HCT116 (cell line): ENCODE data around the gene DNAJB7. TPM values are rescaled to one million over a fixed set of nuclear protein-coding genes. Genes with fewer than 3 reads are reported as not detected.

ENCODE experiments used
- ATAC-seq: fragments of 200-7000 bp; cut with Tn5 transposase; 2 replicates; pipeline ENCODE4 v1.9.1; 2020; ENCODE audit warnings: mild to moderate bottlenecking, moderate library complexity
- BruUV-seq: library from RNA; stranded (reverse); fragments of 400-500 nt; replicated peaks from 2 replicates; lab custom pipeline; 2021; lab: Mats Ljungman, UMichigan
- CTCF ChIA-PET: fragments of 300-600 bp; sonication (Branson Sonifier 250); formaldehyde crosslinking; loops from one replicate; lab custom pipeline; 2021; ENCODE audit warnings: antibody characterized with exemption; lab: Charles Lee
- POLR2A ChIA-PET: fragments of 300-600, 350-600 bp; sonication (Branson Sonifier 250); formaldehyde crosslinking; loops from one replicate; lab custom pipeline; 2021; ENCODE audit warnings: antibody characterized with exemption; lab: Charles Lee
- RAD21 ChIA-PET, 2 experiments: fragments of 300-600 bp; sonication (Branson Sonifier 250); formaldehyde crosslinking; loops; one replicate each; lab custom pipeline; 2023; ENCODE audit warnings: low total read pairs in 2 of 2; ENCODE audit not compliant: uncharacterized antibody in 2 of 2, unreplicated experiment in 2 of 2, low non-redundant PET in 1 of 2; lab: Charles Lee
- DNase-seq: peaks from one replicate; pipeline ENCODE4 v3.0.0-alpha.2; 2010; ENCODE audit warnings: low read depth, low spot score
- H2AFZ ChIP-seq: fragments of 200-600 bp; shearing (Covaris generic), sonication (generic); 2 replicates; pipeline ENCODE4 v1.6.1; 2017; ENCODE audit warnings: low read depth, mixed run types, mixed read lengths, antibody characterized with exemption, low read length; ENCODE audit not compliant: poor library complexity, severe bottlenecking
- H3K27ac ChIP-seq: 2 replicates; pipeline ENCODE4 v1.5.1; 2012; ENCODE audit warnings: low read depth, low read length
- H3K27me3 ChIP-seq: fragments of 200-600 bp; sonication (generic); 2 replicates; pipeline ENCODE4 v1.6.1; 2016; ENCODE audit warnings: mixed run types, low read length, mixed read lengths; ENCODE audit not compliant: insufficient read depth
- H3K36me3 ChIP-seq, 2 experiments: fragments of 200-500 bp in 1 of 2; fragments of 200-600 bp in 1 of 2; sonication (Bioruptor generic) in 1 of 2; sonication (generic) in 1 of 2; 2 replicates each; pipeline versions ENCODE4 v1.5.1 to v1.6.1; 2014 to 2016; ENCODE audit warnings: low read length in 2 of 2, inconsistent platforms in 1 of 2, mixed read lengths in 1 of 2, mixed run types in 1 of 2; ENCODE audit not compliant: insufficient read depth in 2 of 2, control insufficient read depth in 1 of 2
- H3K4me1 ChIP-seq, 2 experiments: fragments of 200-600 bp in 1 of 2; sonication (generic) in 1 of 2; 2 replicates each; pipeline versions ENCODE4 v1.5.1 to v1.6.1; 2012 to 2017; ENCODE audit warnings: low read length in 2 of 2, inconsistent platforms in 1 of 2, mild to moderate bottlenecking in 1 of 2, mixed read lengths in 1 of 2, mixed run types in 1 of 2, moderate library complexity in 1 of 2; ENCODE audit not compliant: insufficient read depth in 2 of 2, control insufficient read depth in 1 of 2
- H3K4me2 ChIP-seq: fragments of 200-600 bp; sonication (generic); 2 replicates; pipeline ENCODE4 v1.6.1; 2017; ENCODE audit warnings: mixed run types, low read length, mixed read lengths
- H3K4me3 ChIP-seq, 2 experiments: fragments of 200-600 bp in 1 of 2; sonication (generic) in 1 of 2; replicated peaks in 1 of 2; 2 replicates each; pipeline ENCODE4 v1.5.1; 2011 to 2016; ENCODE audit warnings: low read length in 2 of 2, control low read depth in 1 of 2, low read depth in 1 of 2, mild to moderate bottlenecking in 1 of 2, mixed read lengths in 1 of 2, mixed run types in 1 of 2
- H3K79me2 ChIP-seq: fragments of 200-600 bp; sonication (generic); 2 replicates; pipeline ENCODE4 v1.6.1; 2017; ENCODE audit warnings: mild to moderate bottlenecking, mixed run types, low read length, moderate library complexity, mixed read lengths; ENCODE audit not compliant: insufficient read depth
- H3K9ac ChIP-seq: fragments of 200-600 bp; sonication (generic); 2 replicates; pipeline ENCODE4 v1.6.1; 2016; ENCODE audit warnings: low read length, mixed read lengths
- H3K9me2 ChIP-seq: fragments of 200-600 bp; sonication (generic), shearing (Covaris generic); 2 replicates; pipeline ENCODE4 v1.6.1; 2017; ENCODE audit warnings: mixed run types, mild to moderate bottlenecking, moderate library complexity; ENCODE audit not compliant: insufficient read depth
- H3K9me3 ChIP-seq, 2 experiments: fragments of 200-500 bp in 1 of 2; fragments of 200-600 bp in 1 of 2; sonication (Bioruptor generic) in 1 of 2; sonication (generic) in 1 of 2; 2 replicates each; pipeline ENCODE4 v1.6.1; 2014 to 2017; ENCODE audit warnings: low read length in 2 of 2, mixed read lengths in 2 of 2, inconsistent platforms in 1 of 2, low read depth in 1 of 2, mild to moderate bottlenecking in 1 of 2, mixed run types in 1 of 2, moderate library complexity in 1 of 2; ENCODE audit not compliant: control insufficient read depth in 1 of 2, insufficient read depth in 1 of 2
- H4K20me1 ChIP-seq: fragments of 200-600 bp; sonication (generic), shearing (Covaris generic); 2 replicates; pipeline ENCODE4 v1.6.1; 2017; ENCODE audit warnings: mixed run types, mild to moderate bottlenecking, moderate library complexity; ENCODE audit not compliant: insufficient read depth
- ATF3 ChIP-seq: IDR thresholded peaks from 2 replicates; pipeline ENCODE4 v1.6.1; 2012
- JUND ChIP-seq: IDR thresholded peaks from 2 replicates; pipeline ENCODE4 v1.6.1; 2012
- REST ChIP-seq: IDR thresholded peaks from 2 replicates; pipeline ENCODE4 v1.6.1; 2012; ENCODE audit warnings: low read depth
- SIN3A ChIP-seq: IDR thresholded peaks from 2 replicates; pipeline ENCODE4 v1.6.1; 2012; ENCODE audit warnings: low read depth
- SP1 ChIP-seq: IDR thresholded peaks from 2 replicates; pipeline ENCODE4 v1.6.1; 2012; ENCODE audit warnings: low read depth
- SRF ChIP-seq: IDR thresholded peaks from 2 replicates; pipeline ENCODE4 v1.6.1; 2012; ENCODE audit warnings: low read depth
- TCF7L2 ChIP-seq: IDR thresholded peaks from 2 replicates; pipeline ENCODE4 v1.7.0; 2011; ENCODE audit warnings: borderline replicate concordance, inconsistent platforms; ENCODE audit not compliant: insufficient read depth, insufficient read length; ENCODE audit errors: extremely low read depth
- ZBTB33 ChIP-seq: IDR thresholded peaks from 2 replicates; pipeline ENCODE4 v1.6.1; 2011; ENCODE audit warnings: mild to moderate bottlenecking, low read length, moderate library complexity; ENCODE audit not compliant: insufficient replicate concordance; ENCODE audit errors: extremely low read depth
- ZNF274 ChIP-seq: fragments of 200-500 bp; sonication (Bioruptor generic); IDR thresholded peaks from 2 replicates; pipeline ENCODE4 v1.6.1; 2014; ENCODE audit warnings: mild to moderate bottlenecking, low read depth, low read length, inconsistent platforms
- intact Hi-C: fragments of 100-400 bp; cut with micrococcal nuclease; formaldehyde crosslinking; loops from 2 replicates; pipeline ENCODE4 v1.10.0; 2022
- total RNA-seq: library from RNA; stranded (reverse); gene quantifications from one replicate; pipeline ENCODE4 v1.2.1, GENCODE V29; 2021; ENCODE audit not compliant: unreplicated experiment

Gene DNAJB7
- total RNA-seq, 1 experiment from 2014 or later = not detected

GRCh38 chr22:40829131-40829530 is 32.8 kb downstream of the DNAJB7 start:
- ChIA-PET RAD21 (no interaction called here), CTCF (no interaction called here), POLR2A (no interaction called here)
- H3K27ac ChIP-seq = no peak overlapping the region
- H3K4me3 ChIP-seq = no peak overlapping the region
- peaks cover 0 to 3% of the 10 kb centered on the region in 2 experiments; a peak in 1 of 4 replicates for H3K4me1 ChIP-seq
- no peaks in the 10 kb centered on the region for H3K9me3 ChIP-seq
- H3K79me2 ChIP-seq = peaks cover 38% of the 10 kb centered on the region
- no peaks in the 10 kb centered on the region for H3K9me2 ChIP-seq
- ATAC-seq (no peak), DNase-seq (no peak)
- H3K4me2 ChIP-seq = no peak overlapping the region
- H4K20me1 ChIP-seq = no peaks in the 10 kb centered on the region
- peaks cover 39 to 50% of the 10 kb centered on the region in 2 experiments for H3K36me3 ChIP-seq
- BruUV-seq = no TSS peak
- no peak overlapping the region for H3K9ac ChIP-seq
- TF ChIP-seq REST (no peak), JUND (no peak), ATF3 (no peak), TCF7L2 (no peak), ZNF274 (no peak), SP1 (no peak), SIN3A (no peak), ZBTB33 (no peak), SRF (no peak)
- no peak overlapping the region for H2AFZ ChIP-seq
- intact Hi-C loops = no loop called here
- no peaks in the 10 kb centered on the region for H3K27me3 ChIP-seq
